T-helper 1 cell (primary cell): Measurements from ENCODE around the gene GRIK4.
"Not testable (repeated sequence)": the region's sequence is repeated elsewhere in the genome, so short reads cannot be mapped to it uniquely, and the experiment has no call there.

ENCODE experiments used
- DNase-seq, 5 donors: peaks; one replicate each; pipeline ENCODE4 v3.0.0-alpha.2; 2012 to 2020

GRIK4 gene

DNA sequence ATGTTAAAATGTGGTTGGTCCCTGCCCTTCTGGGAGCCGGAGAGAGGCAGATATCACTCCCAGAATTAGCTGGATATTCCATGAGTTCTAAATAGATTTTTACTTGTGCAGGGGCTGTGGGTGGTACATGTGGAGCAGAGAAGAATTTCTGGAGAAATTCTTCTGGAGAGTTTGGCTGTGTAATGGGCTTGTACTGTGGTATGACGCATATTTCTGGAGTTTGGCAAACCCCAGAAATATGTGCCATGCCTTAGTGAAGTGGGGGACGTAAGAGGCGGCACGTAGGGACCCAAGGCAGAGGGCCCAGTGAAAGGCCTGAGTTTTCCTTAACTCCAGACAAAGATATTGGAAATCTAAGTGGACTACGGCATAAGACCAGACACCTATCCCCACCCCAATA, 461.1 kb downstream of the GRIK4 start:
- no peak for DNase-seq

DNA sequence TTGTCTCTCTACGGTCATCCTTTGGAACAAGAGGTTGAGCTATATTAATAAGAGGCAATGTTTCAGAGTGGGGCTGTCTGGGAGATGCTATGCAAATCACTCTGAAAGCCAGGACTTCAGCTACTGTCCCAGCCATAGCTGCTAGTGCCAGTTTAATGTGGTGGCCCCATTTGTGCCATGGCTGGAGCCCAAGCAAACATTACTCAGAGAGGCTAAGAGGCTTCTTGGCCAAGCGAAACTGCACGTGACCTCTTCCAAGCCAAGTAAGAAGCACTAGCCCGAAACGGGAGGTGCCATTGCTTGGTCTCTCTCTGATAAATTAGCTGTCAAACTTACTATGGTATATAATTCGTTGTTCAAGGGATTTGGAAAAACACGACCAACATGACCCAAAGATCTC, 462.0 kb downstream of the GRIK4 start:
- no peak for DNase-seq

DNA sequence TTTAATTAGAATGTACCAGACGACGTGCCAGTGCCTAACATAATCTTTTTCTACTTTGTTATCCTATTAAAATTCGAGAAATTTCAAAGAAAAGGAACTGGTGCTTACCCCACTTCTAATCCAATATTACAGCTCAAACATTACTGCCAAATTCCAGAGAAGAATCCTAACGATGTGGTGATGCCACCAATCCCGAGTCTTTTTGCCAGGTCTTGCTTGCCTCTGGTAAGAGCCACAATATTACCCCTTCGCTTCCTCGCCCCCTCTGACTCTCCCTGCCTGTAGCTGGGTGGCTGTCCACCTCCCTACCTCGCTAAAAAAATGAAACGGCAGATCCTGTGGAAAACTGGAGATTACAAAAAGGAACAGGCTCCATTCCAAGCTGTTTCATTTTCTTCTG, 462.9 kb downstream of the GRIK4 start:
- no peak for DNase-seq

DNA sequence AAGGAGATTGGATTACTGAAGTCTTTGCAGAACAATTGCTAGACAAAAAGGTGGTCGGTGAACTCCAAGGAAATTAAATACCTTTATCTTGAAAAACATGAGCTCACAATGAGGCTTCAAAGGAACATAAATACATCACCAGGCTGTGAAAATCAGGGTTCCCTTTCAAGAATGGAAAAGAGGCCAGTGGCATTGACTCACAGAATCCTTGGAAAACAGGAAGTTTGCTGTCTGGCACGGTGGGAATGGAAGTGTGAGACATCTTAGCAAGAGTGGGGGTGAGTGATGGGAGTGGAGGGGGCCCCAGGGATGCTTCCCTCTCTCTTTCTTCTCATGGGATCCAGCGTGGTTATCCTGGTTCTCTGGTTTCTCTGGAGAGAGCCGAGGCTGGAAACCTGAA, 463.4 kb downstream of the GRIK4 start:
- DNase-seq: no peak

DNA sequence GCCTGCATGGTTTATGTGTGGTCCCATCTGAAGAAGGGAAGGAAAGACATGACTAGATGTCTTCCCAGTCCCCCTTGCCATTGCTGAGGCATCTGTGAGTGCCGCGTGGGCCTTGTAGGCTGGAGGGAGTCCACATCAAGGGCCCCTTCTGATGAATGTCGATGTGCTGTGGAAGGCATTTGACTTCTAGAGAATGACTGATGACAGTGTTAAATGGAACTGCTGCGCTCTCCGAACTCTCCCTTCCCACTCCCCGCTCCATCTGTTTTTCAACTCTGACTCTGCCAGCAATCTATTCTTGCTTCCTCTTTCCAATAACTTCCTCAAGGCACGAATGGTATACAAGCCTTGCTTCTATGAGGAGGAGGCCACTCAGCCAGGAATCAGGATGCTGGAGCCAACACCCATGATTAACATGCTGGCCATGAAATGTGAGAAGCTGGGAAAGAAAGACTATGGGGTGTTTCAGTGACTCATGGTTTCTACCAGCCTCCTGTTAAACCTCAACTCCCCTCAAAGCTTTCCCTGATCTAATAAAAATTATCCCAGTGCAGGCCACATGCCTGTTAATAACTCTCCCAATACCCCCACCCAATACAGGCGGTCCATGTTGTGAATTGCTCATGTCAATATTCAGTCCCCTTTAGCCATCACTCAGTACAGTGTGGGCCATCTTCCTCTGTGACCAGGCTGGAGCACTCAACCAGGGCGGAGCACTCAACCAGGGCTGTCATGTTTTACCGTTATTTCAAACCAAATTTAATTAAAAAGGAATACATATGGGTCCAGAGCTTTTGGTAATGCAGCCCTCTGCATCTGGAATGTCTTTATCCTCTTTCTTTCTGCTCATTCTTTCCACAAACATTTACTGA, 466.0 kb downstream of the GRIK4 start:
- DNase-seq: no peak

DNA sequence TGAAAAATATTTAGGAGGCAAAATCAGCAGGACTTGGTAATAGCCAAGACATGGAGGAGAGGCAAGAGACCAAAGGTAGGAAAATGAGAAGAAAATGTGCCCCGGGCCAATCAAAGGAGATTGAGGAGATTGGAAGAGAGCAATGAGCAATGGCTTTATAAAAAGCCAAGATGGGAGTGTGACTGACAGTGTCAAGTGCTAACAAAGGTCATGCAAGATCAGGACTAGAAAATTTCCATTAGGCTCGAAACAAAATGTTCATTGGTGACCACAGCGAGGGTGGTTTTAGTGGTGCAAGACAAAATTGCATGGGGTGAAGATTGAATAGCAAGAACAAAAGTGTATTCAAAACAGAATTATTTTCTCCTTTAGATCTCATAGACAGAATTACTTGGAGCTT, 467.2 kb downstream of the GRIK4 start:
- DNase-seq: no peak

DNA sequence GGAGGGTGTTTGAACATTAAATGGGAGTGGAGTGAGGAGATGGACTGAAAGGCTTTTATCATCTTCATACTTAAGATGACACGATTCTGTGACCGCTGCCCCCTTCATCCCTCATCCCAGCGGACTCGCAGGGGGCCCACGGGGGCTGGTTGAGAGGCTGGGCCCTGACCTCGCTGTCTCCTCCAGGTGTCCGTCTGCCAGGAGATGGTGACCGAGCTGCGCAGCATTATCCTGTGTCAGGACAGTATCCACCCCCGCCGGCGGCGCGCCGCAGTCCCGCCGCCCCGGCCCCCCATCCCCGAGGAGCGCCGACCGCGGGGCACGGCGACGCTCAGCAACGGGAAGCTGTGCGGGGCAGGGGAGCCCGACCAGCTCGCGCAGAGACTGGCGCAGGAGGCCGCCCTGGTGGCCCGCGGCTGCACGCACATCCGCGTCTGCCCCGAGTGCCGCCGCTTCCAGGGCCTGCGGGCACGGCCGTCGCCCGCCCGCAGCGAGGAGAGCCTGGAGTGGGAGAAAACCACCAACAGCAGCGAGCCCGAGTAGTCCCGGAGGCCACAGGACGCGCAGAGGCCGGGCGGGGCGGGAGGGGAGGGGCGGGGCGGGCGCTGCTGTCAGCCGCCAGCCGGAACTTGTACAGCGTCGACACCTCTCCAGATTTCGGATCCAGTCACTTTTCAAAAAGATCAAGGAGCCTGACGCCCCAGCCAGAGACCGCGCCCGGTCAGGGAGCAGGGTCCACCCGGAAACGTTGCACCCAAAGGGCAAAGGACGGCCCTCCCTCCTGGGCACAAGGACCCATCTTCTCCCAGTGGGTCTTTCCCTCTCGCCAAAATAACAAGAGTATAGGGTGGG, 474.4 kb downstream of the GRIK4 start:
- peak in 3 of 5 donors; percentile 4 to 48 (median 23) for DNase-seq

DNA sequence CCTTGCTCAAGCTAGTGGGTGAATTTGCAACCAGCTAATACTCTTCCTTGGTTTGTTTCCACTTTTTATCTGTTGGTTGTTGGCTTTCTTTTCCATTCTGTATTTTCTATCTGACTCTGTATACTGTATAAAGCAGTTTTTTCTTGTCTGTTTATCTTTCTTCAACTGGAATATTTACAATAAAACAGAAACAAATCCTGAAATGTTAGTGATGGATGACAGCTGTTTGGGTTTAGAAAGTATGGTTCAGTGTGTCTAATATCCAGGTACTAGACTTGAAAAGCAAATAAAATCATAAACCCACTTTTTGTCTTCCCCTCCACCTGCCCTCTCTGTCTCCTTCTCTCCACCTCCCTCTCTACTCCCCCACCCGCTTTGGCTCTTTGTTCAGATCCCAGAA, 477.1 kb downstream of the GRIK4 start:
- DNase-seq: no peak

DNA sequence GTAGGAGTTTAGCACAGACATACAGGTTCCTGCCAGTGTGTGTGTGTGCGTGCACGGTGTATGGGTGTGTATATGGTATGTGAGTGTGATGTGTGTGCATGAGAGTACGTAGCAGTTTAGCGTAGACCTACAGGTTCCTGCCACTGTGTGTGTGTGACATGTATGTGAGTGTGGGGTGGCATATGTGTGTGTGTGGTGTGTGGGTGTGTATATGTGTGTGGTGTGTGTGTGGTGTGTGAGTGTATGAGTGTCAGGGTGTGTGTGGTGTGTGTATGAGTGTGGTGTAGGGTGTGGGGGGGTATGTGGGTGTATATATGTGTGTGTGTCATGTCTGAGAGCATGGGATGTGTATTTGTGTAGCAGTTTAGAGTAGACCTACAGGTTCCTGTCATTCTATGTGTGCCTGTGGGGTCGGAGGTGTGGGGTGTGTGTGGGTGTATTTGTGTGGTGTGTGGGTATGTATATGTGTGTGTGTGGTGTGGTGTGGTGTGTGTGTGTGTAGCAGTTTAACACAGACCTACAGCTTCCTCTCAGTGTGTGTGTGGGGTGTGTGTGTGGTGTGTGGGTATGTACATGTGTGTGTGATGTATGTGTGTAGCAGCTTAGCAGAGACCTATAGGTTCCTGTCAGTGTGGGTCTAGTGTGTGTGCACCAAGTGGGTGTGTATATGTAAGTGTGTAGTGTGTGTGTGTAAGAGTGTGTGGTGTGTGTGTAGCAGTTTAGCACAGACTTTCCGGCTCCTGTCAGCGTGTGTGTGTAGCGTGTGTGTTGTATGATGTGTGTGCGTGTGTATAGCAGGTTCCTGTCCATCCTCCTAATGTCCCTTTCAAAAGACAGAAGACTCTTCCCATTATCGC, 480.5 kb downstream of the GRIK4 start:
- no peak for DNase-seq

DNA sequence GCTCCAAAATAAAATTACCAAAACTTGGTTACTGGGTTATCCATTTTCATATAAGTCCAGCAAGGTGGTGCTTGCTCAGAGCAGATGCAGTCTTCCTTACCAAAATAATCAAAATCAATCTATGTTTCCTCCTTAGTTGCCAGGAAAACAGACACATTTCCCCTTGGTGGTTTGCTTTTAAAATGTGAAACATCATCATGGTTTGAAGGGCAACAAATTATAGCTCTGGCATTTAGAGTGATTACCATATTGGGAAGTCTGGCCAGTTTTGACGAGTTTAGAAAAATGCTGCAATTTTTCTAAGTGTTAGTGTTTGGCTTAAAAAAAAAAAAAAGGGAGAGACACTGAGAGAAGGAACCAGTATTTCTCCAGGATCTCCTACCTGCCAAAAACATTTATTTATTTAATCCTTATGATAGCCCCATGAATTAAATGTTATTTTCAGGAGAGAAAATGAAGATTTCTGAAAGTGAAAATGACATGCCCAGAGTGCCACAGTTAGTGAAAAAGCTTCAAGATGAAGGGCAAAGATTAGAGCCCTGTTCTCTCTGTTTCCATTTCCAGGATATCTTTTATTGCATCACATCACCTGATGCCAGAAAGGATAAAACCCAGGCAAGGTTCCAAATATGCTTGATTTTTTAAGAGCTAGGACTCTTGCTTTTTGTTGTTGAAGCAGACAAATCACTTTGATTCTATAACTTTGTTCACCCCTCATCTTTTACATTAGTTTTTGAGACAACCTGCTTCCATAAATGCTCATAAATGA, 482.7 kb downstream of the GRIK4 start:
- DNase-seq: no peak

DNA sequence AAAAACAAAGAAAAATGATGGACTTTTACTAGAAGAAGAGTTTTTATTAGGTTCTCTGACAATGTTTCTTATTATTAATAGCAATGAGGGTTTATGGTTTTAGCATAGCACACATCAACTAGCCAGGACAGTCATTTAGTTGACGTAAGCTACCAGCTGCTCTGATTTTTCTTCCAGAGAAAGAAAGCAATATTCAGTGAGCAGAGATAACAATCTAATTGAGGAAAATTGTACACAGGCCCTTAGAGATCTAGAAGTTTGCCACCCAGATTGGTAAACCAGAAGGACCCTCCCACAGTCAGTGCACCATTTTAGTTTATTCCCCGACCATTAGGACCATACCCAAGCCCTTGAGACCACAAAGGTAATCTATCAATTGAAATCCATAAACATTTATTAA, 483.6 kb downstream of the GRIK4 start:
- no peak for DNase-seq

DNA sequence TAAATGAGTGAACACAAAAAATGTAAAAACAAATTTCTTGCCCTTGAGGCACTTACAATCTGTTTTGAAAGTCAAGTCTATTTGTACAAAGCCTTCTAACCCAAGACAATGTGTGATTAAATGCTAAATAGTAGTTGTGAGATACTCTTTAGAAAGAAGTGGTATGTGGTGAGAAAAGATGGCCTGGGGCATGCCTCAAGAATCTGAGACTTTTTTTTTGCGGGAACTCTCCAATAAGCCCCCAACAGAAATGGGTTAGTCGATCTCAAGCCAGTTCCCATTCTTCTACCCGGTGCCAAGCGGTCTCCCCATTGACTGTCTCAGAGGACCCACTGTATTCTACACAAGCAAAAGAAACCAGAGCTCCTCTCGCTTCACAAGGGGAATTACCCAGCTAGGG, 485.4 kb downstream of the GRIK4 start:
- no peak for DNase-seq

DNA sequence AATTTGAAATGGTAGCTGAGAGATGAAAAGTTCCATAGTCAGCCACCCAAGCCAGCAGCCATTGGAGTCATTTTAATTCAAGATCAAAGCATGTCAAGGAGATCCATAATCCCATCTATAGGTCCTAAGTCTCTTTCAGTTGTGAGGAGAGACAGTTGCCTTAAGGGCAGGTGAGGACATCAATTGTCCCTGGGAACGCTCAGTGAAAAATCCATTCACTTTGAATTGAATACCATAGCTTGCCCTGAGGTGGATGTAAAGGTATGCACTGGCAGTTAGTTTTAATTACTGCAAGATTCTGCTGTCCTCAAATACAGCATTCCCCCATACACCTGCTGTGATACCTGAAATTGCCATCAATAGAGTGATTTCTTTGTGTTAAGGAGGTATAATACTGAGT, 487.0 kb downstream of the GRIK4 start:
- DNase-seq: no peak

DNA sequence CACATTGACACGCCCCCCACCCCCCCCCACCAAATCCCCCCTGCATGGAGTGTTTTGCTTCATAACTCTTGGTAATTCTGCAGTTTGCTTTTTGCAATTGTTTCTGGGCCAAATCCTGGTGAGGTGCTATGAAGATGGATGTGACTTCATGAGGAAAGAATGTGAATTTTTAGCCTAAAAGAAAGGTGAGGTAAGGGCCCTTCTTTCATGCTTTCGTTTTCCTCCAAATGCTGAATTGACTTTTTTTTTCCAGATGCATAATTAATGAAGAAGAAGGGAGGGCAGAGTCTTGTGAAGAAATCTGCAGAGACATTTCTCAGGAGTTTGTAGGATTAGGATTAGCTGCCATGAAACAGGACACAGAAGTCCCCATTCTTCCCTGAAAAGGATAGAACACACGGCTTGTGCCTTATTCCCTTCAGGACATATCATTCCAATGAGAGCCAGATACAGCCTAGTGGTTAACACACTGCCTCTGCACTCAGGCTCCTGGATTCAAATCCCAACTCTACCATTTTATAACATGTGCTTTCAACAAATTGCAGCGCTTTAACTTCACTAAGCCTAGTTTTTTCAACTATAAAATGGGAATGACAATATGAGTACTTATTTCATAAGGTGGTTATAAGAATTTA, 492.8 kb downstream of the GRIK4 start:
- no peak for DNase-seq

DNA sequence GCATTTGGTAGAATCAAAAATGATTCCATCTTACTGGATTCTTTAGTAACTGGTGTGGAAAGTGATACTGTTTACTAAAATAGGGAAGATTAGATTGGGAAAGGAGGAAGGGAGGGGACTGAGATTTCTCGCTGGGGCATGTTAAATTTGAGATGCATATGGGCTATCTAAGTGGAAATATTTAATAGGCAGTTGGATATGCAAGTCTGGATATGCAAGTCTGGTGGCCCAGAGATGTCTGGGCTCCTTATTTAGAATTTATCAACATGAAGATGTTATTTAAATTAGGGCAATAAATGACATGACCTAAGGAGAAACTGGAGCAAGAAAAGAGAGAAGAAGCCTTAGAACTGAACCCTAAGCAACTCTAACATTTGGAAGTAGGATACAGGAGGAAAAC, 495.4 kb downstream of the GRIK4 start:
- DNase-seq: no peak

DNA sequence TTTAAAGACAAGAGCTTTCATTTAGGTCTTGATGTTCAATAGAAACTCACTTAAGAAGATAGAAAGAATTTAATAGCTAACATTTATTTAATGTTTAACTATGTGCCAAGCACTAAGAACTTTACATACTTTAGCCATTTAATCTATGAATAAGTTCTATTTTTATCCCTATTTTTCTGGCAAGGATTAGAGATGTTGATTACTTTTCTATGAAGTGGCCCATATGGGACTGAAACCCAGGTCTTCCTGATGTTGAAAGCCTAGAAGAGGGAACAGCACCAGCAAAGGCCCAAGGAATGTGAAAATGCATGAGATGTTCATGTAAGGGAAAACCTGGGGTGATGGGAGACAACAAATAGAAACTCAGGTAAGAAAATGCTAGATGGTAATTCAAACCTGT, 497.0 kb downstream of the GRIK4 start:
- no peak for DNase-seq

DNA sequence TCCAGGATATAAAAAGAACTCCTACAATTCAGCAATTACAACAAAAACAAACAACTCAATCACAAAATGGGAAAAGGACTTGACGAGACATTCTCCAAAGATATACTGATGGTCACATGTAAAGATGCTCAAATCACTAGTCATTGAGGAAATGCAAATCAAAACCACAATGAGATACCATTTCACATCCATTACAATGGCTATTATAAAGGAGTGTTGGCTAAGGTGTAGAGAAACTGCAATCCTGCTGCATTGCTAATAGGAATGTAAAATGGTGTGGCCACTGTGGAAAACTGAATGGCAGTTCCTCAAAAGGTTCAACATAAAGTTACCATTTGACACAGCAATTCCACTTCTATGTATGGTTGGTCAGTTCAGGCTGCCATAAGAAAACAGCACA, 500.5 kb downstream of the GRIK4 start:
- DNase-seq: no peak

DNA sequence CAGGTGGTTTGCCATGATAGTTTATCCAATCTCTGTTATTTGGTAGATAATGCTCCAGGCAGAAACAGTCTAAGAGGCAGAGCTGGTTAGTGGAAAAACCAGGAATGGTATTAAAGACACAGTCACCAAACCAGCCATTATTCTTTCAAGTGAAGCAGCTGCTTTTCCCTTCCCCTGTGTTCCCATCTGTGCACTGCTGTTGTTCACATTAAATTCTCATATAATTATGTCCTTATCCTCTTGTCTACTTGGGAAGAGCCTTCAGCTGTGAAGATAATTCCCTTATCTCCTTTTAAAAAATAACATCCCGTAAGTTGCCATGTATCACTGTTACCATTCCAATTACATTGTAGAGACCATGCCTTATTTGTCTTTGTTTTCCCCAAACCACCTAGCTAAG, 507.2 kb downstream of the GRIK4 start:
- no peak for DNase-seq

DNA sequence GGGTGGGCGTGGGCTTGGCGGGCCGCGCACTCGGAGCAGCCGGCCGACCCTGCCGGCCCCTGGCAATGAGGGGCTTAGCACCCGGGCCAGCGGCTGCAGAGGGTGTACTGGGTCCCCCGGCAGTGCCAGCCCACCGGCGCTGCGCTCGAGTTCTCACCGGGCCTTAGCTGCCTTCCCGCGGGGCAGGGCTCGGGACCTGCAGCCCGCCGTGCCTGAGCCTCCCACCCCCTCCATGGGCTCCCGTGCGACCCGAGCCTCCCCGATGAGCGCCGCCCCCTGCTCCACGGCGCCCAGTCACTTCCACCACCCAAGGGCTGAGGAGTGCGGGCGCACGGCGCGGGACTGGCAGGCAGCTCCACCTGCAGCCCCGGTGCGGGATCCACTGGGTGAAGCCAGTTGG, 510.2 kb downstream of the GRIK4 start:
- DNase-seq: not testable (repeated sequence)

DNA sequence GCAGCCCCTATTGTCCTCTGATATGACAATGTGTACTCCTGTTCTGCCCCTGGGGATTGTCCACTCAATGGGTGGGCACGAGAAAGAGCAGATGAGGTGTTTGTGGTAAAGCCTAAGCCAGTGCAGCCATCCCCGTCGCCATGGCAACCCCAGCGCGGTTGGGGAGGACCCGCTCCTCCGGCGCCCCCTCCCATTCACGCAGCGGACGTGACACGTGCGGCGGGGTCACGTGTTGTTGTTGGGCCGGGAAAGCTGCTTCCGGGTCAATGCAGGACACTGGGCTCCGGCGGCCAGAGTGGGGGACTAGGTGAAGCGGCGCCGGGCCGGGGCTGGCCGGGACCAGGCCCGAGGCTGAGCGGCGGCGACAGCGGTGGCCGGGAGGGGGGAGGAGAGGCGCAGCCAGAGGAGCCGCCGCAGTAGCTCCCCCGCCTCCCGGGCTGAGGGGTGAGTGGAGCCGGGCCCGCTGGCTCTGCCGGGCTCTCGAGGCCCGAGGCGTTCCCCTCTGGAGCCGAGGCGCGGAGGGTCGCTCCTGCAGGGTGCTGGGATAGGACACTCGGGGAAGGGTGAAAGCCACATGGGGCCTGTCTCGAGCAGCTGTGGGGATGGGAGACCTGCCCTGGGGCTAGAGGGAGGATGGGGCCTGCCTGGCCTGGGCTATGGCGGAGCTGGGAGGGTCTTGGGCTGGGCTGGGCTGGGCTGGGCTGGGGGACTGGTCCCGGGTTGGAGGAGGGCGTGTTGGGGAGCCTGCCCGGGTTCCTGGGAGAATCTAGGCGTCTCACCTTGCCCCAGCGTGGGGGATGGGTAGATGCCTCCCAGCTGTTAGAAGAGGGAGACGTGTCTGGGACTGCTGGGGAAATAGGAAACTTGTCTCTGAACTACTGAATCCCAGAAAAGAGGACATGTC, 512.6 kb downstream of the GRIK4 start, which contains the start of gene TBCEL:
TSS of gene TBCEL (plus strand) at position 255 of the 904 bp plus-strand sequence. CDS start 21,589 bp downstream, outside the sequence.
- peak; percentile 49 to 80 (median 69) for DNase-seq
